Adrenal gland (tissue), 12 donors: ENCODE measurements around the gene RALGPS1. TPM values are rescaled to one million over a fixed set of nuclear protein-coding genes. Genes with fewer than 3 reads are reported as not detected.

Experiments used
- DNase-seq, 7 donors: peaks; one replicate each; pipeline ENCODE4 v3.0.0-alpha.2; 2019 to 2020
- H3K27ac ChIP-seq, 5 donors: fragments of 200-600 bp; sonication (generic) in 4 of 5; 1 replicate in 3 of 5; 2 replicates in 2 of 5; pipeline versions ENCODE4 v1.5.1 to v1.8.0; 2016 to 2020; ENCODE audit warnings: mild to moderate bottlenecking in 1 of 5
- H3K27me3 ChIP-seq: fragments of 200-600 bp; 2 replicates; pipeline ENCODE4 v1.8.0; 2021
- H3K36me3 ChIP-seq, 2 donors: fragments of 200-600 bp; replicated peaks in 1 of 2; 1 replicate in 1 of 2; 2 replicates in 1 of 2; pipeline versions ENCODE4 v1.5.1 to v1.8.0; 2018 to 2022
- H3K4me1 ChIP-seq, 2 donors: fragments of 200-600 bp; replicated peaks in 1 of 2; 1 replicate in 1 of 2; 2 replicates in 1 of 2; pipeline versions ENCODE4 v1.5.1 to v1.8.0; 2018 to 2021
- H3K4me3 ChIP-seq, 4 donors: fragments of 200-600 bp; sonication (generic) in 3 of 4; one replicate each; pipeline ENCODE4 v1.5.1; 2016 to 2018
- H3K9me3 ChIP-seq, 3 donors: fragments of 200-600 bp; sonication (generic) in 1 of 3; replicated peaks in 1 of 3; 1 replicate in 2 of 3; 2 replicates in 1 of 3; pipeline versions ENCODE4 v1.5.1 to v1.8.0; 2016 to 2021
- CTCF ChIP-seq, 6 experiments: fragments of 450-650 bp in 4 of 6; fragments of 200-600 bp in 2 of 6; sonication (generic) in 1 of 6; IDR thresholded peaks; 1 replicate in 5 of 6; 2 replicates in 1 of 6; pipeline versions ENCODE4 v1.5.1 to v1.8.0; 2016 to 2021; ENCODE audit warnings: antibody characterized with exemption in 6 of 6, mild to moderate bottlenecking in 2 of 6, moderate library complexity in 1 of 6
- POLR2A ChIP-seq, 2 donors: fragments of 450-650 bp; IDR thresholded peaks; one replicate each; pipeline ENCODE4 v1.6.1; 2017; ENCODE audit warnings: antibody characterized with exemption in 2 of 2, mild to moderate bottlenecking in 2 of 2, moderate library complexity in 1 of 2
- WGBS, 4 donors: extraction: QIAGEN DNeasy Blood & Tissue Kit in 2 of 4; methylation state at CpG; one replicate each; pipeline versions ENCODE4 v1.1.5 to v1.1.7; 2013 to 2017; 5-methylcytosine and 5-hydroxymethylcytosine counted together
- intact Hi-C, 2 donors: fragments of 100-400 bp; cut with DNase I; formaldehyde crosslinking; loops; one replicate each; pipeline versions ENCODE4 v1.14.1 to v1.15.0; 2022 to 2023
- polyA plus RNA-seq, 3 donors: library from polyadenylated mRNA; stranded (reverse); fragments of 200-250 nt in 2 of 3; fragments of 350-450 nt in 1 of 3; fragmentation: Illumina TruSeq in 1 of 3; extraction: RNeasy Lipid Tissue Mini Kit (QIAGEN cat#74804) in 1 of 3; gene quantifications; one replicate each; pipeline ENCODE4 v1.2.3, GENCODE V29; 2013 to 2014
- total RNA-seq, 9 donors: library from RNA; depleted of rRNA in 4 of 9; stranded (reverse); fragments of >200 nt in 4 of 9; fragments of 120-200 nt in 1 of 9; fragmentation: NEBNext Ultra II Directional in 1 of 9; extraction: Animal tissue kit (Norgen Biotek cat#: 25700) in 1 of 9; gene quantifications; one replicate each; pipeline versions ENCODE4 v1.1.0 to v1.2.4, GENCODE V29; 2013 to 2023
- donor health status: healthy with polysubstance abuse.
- donor health status: Bipolar disorder and iron deficiency.
- donor health status: DM: yes; HTN: yes; CAD: no.
- donor health status: DM: no; HTN: no; CAD: no.
- donor health status: DM: no; HTN: no; CAD: no.
- donor health status: DM: yes; HTN: yes; CAD: no.

Gene RALGPS1
- total and polyA plus RNA-seq, 12 donors = 2.8 to 9.9 (median 5.1) TPM

GRCh38 chr9:127118597-127119319, 204.2 kb downstream of the RALGPS1 start:
- H3K4me1 ChIP-seq = peaks cover 19 to 29% of the 10 kb centered on the region in 2 donors
- 89 to 95% (median 93%) methylated on average over 3 to 8 of the region's 8 CpGs for WGBS, 4 donors
- H3K27ac ChIP-seq = no peak overlapping the region
- no peak for DNase-seq
- no peaks in the 10 kb centered on the region for H3K27me3 ChIP-seq
- no peak for TF ChIP-seq POLR2A (IDR thresholded peaks at IDR 0.05)
- TF ChIP-seq CTCF (IDR thresholded peaks at IDR 0.05) = no peak
- H3K4me3 ChIP-seq = no peak overlapping the region
- no peaks in the 10 kb centered on the region for H3K9me3 ChIP-seq
- intact Hi-C loops = no loop called here
- H3K36me3 ChIP-seq = no peaks in the 10 kb centered on the region

GRCh38 chr9:127119320-127119709, 204.7 kb downstream of the RALGPS1 start:
- DNase-seq = no peak
- Histone ChIP-seq H3K27ac (no peak overlapping the region), H3K9me3 (no peaks in the 10 kb centered on the region), H3K4me3 (no peak overlapping the region), H3K27me3 (no peaks in the 10 kb centered on the region), H3K36me3 (no peaks in the 10 kb centered on the region), H3K4me1 (peaks cover 19 to 29% of the 10 kb centered on the region in 2 donors)
- 82 to 97% (median 90%) methylated on average over 4 of the region's 4 CpGs for WGBS, 4 donors
- TF ChIP-seq CTCF (IDR thresholded peaks at IDR 0.05) = no peak
- no peak for TF ChIP-seq POLR2A (IDR thresholded peaks at IDR 0.05)
- intact Hi-C loops = no loop called here

GRCh38 chr9:127121628-127122175, 207.1 kb downstream of the RALGPS1 start:
- Histone ChIP-seq H3K9me3 (no peaks in the 10 kb centered on the region), H3K27ac (peak overlapping the region in 4 of 5 donors; percentile 51 to 86 (median 64)), H3K4me1 (peaks cover 19 to 29% of the 10 kb centered on the region in 2 donors), H3K4me3 (peak overlapping the region in 3 of 4 donors; percentile 9 to 41 (median 17)), H3K36me3 (no peaks in the 10 kb centered on the region), H3K27me3 (no peaks in the 10 kb centered on the region)
- 32 to 44% (median 40%) methylated on average over 1 to 20 of the region's 20 CpGs for WGBS, 4 donors
- DNase-seq = peak in 4 of 7 donors; percentile 19 to 38 (median 26)
- TF ChIP-seq CTCF (IDR thresholded peaks at IDR 0.05) = no peak
- TF ChIP-seq POLR2A (IDR thresholded peaks at IDR 0.05) = no peak
- intact Hi-C loops = loop anchor here in 1 of 2 donors (10.0 kb wide), 1 partner anchor 73 kb away; no protein-coding TSS in a partner anchor

GRCh38 chr9:127122176-127123063, 207.8 kb downstream of the RALGPS1 start, which contains the start of gene ANGPTL2:
Gene ANGPTL2 (minus strand): TSS chr9:127122635. CDS start chr9:127108731, 13,904 bp downstream.
- peak; percentile 81 to 92 (median 87) for DNase-seq
- no peaks in the 10 kb centered on the region for H3K9me3 ChIP-seq
- H3K4me1 ChIP-seq = peaks cover 19 to 29% of the 10 kb centered on the region in 2 donors
- no peaks in the 10 kb centered on the region for H3K27me3 ChIP-seq
- 2 to 6% (median 3%) methylated on average over 21 to 43 of the region's 43 CpGs for WGBS, 4 donors
- peak within 1 kb of the TSS in 4 of 5 donors; percentile 51 to 86 (median 64) for H3K27ac ChIP-seq
- TF ChIP-seq POLR2A (IDR thresholded peaks at IDR 0.05) (peak in 1 of 2 donors; percentile 74), CTCF (IDR thresholded peaks at IDR 0.05) (peak in 1 of 6 experiments; percentile 26)
- no peaks in the 10 kb centered on the region for H3K36me3 ChIP-seq
- H3K4me3 ChIP-seq = peak within 1 kb of the TSS in 3 of 4 donors; percentile 9 to 41 (median 17)
- intact Hi-C loops = loop anchor here in 1 of 2 donors (10.0 kb wide), 1 partner anchor 72 kb away; no protein-coding TSS in a partner anchor
